ENCODE results near the gene MEGF11.

Gene MEGF11

DNA sequence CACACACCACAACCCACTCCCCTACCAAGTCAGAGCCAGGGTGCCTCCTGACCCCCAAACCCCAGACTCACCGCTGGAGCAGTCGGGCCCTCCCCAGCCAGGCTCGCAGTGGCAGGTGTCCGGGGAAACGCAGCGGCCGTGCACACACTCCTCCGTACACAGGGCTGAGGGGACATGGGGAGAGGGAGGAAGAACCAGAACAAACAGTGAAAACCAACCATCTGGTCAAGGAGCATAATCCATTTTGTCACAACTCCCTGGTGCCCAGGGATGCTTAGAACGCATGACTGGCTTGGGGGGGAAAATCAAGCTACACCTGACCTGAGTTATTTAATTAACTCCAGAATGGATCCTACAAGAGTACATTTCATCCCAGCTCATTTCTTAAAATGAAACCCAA, 159.2 kb downstream of the MEGF11 start:
- no peak for DNase-seq (ENCODE audit: low read depth in 3 of 3)

GRCh38 chr15:66092053-66093016, 161.2 kb downstream of the MEGF11 start:
- DNase-seq (ENCODE audit: low read depth in 3 of 3) = no peak

DNA sequence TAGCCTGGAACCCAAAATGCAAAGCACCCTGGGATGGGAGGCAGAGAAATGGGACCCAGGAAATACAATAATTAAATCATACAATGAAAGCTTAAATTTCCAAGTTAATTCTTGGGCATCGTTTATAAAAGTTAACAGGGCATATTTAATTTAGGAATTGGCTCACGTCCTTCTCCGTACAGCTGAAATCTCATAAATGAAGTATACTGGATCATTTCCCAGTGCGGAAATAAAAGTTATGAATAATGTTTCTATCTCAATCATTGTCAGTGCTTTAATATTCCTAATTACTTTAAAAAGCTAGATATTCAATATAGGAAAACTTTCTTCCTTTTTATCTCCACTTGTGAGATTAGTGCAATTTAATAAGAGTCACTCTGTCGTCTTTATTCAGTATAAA, 164.0 kb downstream of the MEGF11 start:
- DNase-seq (ENCODE audit: low read depth in 3 of 3) = no peak

DNA sequence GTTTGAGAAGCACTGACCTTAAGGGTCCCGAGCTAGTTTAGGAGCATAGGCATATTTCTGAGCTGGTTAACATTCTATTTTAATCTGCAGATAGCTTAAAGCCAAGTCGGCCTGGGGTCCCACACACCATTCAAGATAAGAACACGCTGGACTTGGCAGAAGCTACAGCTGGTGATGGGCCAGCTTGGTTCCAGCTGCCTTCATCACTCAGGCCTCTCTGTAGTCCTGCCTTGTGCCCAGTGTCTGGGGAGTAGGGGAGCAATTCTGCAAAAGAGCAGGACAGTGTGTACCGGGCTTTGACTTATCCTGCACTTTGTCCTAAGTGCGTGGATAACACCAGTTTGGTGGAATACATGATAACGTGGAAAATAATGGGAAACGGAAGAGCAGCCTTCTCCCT, 164.5 kb downstream of the MEGF11 start:
- no peak for DNase-seq (ENCODE audit: low read depth in 3 of 3)

DNA sequence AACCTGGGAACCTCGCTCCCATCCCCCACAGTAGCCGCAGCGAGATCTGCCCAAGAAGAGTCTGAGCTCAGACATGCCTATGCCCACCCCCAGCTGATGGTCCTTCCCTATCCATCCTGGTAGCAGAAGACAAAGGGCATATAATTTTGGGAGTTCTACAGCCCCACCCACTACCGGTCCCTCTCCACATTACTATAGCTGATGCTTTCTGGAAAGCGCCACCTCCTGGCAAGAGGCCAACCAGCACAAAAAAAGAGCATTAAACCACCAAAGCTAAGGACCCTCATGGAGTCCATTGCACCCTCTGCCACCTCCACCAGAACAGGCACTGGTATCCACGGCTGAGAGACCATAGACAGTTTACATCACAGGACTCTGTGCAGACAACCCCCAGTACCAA, 168.4 kb downstream of the MEGF11 start:
- peak in 1 of 3 donors; percentile 9 for DNase-seq (ENCODE audit: low read depth in 3 of 3)

DNA sequence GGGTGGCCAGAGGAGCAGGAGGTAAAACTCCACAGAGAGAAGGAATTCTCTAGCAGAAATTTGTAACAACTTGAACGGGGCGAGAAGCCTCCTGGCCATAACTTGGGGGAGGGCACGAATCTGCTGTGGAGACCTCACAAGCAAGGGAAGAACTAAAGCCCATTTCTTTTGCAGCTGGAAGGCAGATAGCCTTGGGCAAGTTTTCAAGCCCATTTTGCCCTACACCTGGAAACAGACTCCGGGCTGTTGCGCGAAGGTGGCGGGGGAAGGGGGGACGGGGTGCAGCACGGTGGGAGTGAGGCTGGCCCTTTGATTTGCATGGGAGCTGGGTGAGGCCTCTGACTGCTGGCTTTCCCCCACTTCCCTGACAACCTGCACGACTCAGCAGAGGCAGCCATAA, 168.8 kb downstream of the MEGF11 start:
- no peak for DNase-seq (ENCODE audit: low read depth in 3 of 3)

DNA sequence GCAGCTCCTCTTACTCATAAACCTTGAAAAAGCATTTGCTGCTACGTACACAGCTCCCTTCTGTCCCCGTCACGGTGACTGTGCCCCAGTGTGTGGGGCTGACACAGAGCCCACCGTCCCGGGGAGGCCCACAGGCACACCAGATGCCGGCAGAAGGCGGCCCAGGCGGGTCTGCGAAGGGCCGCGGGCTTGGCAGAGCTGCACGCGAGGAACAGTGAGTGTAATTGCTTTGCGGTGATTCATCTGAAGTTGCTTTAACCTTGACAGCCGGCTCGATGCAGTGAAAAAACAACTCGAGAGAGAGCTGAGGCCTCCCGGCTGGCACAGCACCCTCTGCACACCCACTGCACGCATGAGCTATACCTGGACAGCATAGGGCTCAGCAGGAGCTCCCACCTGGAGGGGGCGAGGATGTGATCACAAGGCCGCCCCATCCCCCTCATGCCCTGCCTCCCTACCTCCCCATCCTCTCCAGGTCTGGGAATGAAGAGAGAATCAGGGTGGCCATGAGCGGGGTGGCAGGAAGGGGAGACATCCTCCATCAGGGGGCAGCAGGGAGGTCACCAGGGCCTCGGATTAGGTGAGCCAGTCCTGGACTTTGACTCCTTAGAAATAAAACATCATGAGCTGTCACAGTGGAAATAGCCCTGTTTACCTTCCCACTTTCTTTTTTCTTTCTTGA, 172.7 kb downstream of the MEGF11 start:
- no peak for DNase-seq (ENCODE audit: low read depth in 3 of 3)

DNA sequence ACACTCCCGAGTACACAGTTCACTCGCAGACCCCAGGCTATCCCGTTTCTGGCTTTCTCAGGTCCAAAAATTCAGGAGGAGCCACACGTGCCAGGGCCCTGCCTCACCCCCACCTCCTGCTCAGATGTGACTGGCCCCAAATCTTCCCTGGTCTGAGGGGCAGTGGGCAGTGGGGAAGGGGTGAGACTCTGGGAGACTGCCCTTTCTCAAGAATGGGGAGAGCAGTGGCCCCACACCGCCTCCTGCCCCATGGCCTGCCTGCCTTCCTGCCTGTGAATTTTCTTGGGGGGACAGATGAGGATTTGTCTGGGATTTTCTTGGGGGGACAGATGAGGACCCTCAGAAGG, 174.6 kb downstream of the MEGF11 start:
- no peak for DNase-seq (ENCODE audit: low read depth in 3 of 3)

DNA sequence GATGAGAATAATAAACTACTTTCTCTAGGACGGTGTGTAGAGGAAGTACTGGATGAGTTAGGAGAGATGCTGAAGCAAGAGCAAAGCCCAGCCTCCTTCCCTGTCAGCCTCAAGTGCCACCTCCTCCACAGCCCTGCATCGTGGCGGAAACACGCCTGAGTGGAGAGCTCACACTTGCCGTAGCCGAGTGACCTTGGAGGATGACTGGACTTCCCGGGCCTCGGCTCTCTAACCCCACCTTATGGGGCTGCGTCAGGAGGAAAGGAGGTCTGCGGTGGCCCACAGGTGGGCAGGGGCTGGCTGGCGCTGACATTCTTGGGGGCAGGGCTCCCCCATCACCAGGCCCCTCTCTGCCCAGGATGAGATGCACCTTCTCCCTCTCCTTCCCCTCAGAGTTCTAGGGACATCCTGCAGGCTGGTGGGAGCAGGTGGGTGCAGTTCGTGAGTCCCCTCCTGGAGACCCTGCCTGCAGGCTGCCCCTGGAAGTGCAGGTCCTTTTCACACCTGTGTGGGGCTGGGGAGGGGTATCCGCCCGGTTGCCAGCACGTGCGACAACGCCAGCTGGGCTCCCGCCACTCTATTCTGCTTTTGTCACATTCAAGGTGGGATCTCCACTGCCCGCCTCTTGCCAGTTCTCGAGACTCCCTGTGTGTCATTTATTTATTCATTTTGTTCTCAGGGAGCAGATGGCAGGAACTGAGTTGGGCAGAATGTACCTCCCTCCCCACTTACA, 175.2 kb downstream of the MEGF11 start:
- DNase-seq (ENCODE audit: low read depth in 3 of 3) = no peak

GRCh38 chr15:66077320-66077663, 176.3 kb downstream of the MEGF11 start:
- no peak for DNase-seq (ENCODE audit: low read depth in 3 of 3)

DNA sequence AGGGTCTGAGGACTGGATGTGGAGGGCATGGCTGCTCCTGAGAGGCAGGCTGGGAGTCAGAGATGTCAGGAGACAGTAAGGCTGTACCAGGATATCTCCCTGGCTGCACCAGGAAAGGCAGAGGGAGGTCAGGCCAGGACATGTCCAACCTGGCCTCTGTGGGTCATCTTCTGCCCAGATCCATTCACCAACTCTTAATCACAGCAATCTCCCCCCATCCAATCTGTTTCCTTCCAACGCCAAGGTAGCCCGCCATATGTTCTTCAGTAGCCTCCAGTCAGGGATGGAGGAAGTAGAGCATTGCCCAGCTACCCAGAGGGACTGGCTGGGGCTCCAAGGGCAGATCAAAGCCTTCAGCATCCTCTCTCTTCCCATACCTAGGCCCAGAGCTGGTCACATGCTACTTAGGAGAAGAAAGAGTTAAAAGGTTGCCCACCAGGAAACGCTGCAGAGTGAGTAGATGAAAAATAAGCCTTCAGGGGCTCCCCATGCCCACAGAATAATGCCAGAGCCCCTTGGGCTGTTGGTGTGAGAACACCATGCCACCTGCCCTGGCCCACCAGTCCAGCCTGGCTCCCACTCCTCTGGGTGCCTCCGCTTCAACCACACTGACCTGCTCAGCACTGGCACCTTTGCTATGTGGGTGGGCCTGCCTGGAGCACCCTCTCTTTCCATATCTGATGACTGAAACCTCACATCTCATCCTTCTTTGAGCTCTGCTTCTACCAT, 176.8 kb downstream of the MEGF11 start:
- no peak for DNase-seq (ENCODE audit: low read depth in 3 of 3)

DNA sequence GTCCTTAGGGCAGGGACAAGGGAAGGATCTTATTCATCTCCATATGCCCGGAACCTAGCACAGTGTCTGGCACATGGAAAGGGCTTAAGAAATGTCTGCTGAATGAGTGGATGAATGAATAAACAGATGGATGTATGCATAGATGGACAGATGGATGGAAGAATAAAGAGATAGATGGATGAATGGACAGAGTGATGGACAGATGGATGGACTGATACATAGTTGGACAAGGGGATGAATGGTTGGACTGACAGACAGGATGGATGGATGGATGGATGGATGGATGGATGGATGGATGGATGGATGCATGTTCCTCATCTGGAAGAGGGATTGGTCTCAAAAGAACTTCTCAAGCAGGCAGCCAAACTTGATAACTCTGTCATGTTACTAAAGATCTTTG, 177.6 kb downstream of the MEGF11 start:
- no peak for DNase-seq (ENCODE audit: low read depth in 3 of 3)

GRCh38 chr15:66072616-66073361, 180.8 kb downstream of the MEGF11 start:
- DNase-seq (ENCODE audit: low read depth in 3 of 3) = no peak

GRCh38 chr15:66071921-66072295, 181.6 kb downstream of the MEGF11 start:
- no peak for DNase-seq (ENCODE audit: low read depth in 3 of 3)

GRCh38 chr15:66071160-66071920, 182.2 kb downstream of the MEGF11 start:
- DNase-seq (ENCODE audit: low read depth in 3 of 3) = no peak

- DNase-seq (ENCODE audit: low read depth in 3 of 3) = no peak
These were observed 183.2 kb downstream of the MEGF11 start for GRCh38 chr15:66070220-66070934.

GRCh38 chr15:66069751-66070150, 183.8 kb downstream of the MEGF11 start:
- DNase-seq (ENCODE audit: low read depth in 3 of 3) = no peak

GRCh38 chr15:66068801-66069200, 184.7 kb downstream of the MEGF11 start:
- no peak for DNase-seq (ENCODE audit: low read depth in 3 of 3)

DNA sequence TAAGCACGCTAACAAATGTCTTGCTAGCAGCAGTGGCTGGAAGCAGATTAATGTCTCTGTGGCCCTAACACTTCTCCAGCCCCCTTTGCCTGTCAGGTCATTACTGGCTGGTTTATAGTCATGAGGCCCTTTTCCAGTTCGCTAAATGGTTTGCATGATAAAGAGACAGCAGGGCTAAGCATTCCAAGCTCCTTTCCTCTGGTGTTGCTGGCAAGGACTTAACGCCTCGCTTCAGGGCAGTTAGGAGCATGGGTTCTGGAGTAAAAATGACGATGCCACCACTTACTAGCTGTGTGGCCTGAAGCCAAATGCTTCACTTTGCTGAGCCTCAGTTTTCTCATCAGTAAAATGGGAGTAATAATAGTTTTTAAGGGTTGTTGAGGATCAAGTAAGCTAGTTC, 185.9 kb downstream of the MEGF11 start:
- DNase-seq (ENCODE audit: low read depth in 3 of 3) = no peak

DNA sequence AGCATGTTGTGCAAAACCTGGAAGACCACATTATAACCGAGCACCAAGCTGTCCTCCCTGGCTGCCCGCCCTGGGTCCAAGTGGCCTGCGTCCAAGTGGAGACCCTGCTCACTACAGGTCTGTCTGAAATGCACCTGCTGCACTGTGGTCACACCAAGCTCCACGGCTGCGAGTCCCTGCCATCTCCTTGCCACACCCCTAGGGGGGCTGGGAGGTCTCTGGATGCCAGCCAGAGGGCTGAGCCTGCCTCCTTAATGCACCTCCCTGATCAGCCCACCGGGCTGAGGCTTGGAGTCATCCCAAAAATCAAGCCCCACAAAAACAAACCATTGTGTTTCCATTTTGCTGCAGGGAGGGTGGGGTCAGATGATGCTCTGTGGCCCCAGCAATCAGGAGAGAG, 187.1 kb downstream of the MEGF11 start:
- DNase-seq (ENCODE audit: low read depth in 3 of 3) = no peak
